IMR-90 (cell line): ENCODE results near the gene NRXN2.

Source experiments
- BHLHE40 ChIP-seq: fragments of 150-350 bp; IDR thresholded peaks from 2 replicates; pipeline ENCODE4 v1.6.1; 2016; ENCODE audit warnings: mild to moderate bottlenecking, low read depth, low read length
- CTCF ChIP-seq: conservative IDR thresholded peaks from 2 replicates; pipeline ENCODE4 v1.5.1; 2012; ENCODE audit warnings: mild to moderate bottlenecking, low read depth, low read length, improper control_type of control experiment
- ELK1 ChIP-seq: fragments of 150-350 bp; IDR thresholded peaks from 2 replicates; pipeline ENCODE4 v1.6.1; 2016; ENCODE audit warnings: low read depth, mild to moderate bottlenecking, low read length, moderate library complexity, borderline replicate concordance
- FOS ChIP-seq: fragments of 150-350 bp; IDR thresholded peaks from 2 replicates; pipeline ENCODE4 v1.6.1; 2016; ENCODE audit warnings: low read depth, low read length
- MAFK ChIP-seq: IDR thresholded peaks from 2 replicates; pipeline ENCODE4 v1.6.1; 2012; ENCODE audit warnings: low read depth, low read length, improper control_type of control experiment
- MAZ ChIP-seq: IDR thresholded peaks from 2 replicates; pipeline ENCODE4 v1.6.1; 2012; ENCODE audit warnings: low read depth, mild to moderate bottlenecking, low read length, improper control_type of control experiment, moderate library complexity, borderline replicate concordance
- MXI1 ChIP-seq: IDR thresholded peaks from 2 replicates; pipeline ENCODE4 v1.6.1; 2012; ENCODE audit warnings: low read depth, mild to moderate bottlenecking, low read length, moderate library complexity, borderline replicate concordance
- NFE2L2 ChIP-seq: fragments of 150-350 bp; IDR thresholded peaks from 2 replicates; pipeline ENCODE4 v1.6.1; 2016; ENCODE audit warnings: low read depth, mild to moderate bottlenecking, low read length
- POLR2A ChIP-seq: IDR thresholded peaks from 2 replicates; pipeline ENCODE4 v1.6.1; 2012; ENCODE audit warnings: mild to moderate bottlenecking, low read depth, low read length
- RAD21 ChIP-seq: IDR thresholded peaks from 2 replicates; pipeline ENCODE4 v1.6.1; 2012; ENCODE audit warnings: low read length, improper control_type of control experiment
- RCOR1 ChIP-seq: IDR thresholded peaks from 2 replicates; pipeline ENCODE4 v1.6.1; 2012; ENCODE audit warnings: mild to moderate bottlenecking, low read length, improper control_type of control experiment; ENCODE audit not compliant: insufficient replicate concordance
- RFX5 ChIP-seq: IDR thresholded peaks from 2 replicates; pipeline ENCODE4 v1.8.0; 2012; ENCODE audit warnings: low read depth, mild to moderate bottlenecking, low read length, moderate library complexity
- SMC3 ChIP-seq: fragments of 150-350 bp; IDR thresholded peaks from 2 replicates; pipeline ENCODE4 v1.6.1; 2016; ENCODE audit warnings: low read depth, mild to moderate bottlenecking, antibody characterized with exemption, low read length, moderate library complexity
- USF2 ChIP-seq: fragments of 150-350 bp; IDR thresholded peaks from 2 replicates; pipeline ENCODE4 v1.6.1; 2017; ENCODE audit warnings: mild to moderate bottlenecking, antibody characterized with exemption, low read length, low read depth

GRCh38 chr11:64658265-64658664 is 64.7 kb downstream of the NRXN2 start:
- TF ChIP-seq RAD21 (no peak), MAZ (no peak), CTCF (no peak), MXI1 (no peak), SMC3 (no peak), POLR2A (no peak), BHLHE40 (no peak), RFX5 (no peak), USF2 (no peak), MAFK (no peak), RCOR1 (no peak), FOS (no peak), ELK1 (no peak), NFE2L2 (no peak)
